Measurements from ENCODE around the gene CENPP. TPM values are rescaled to one million over a fixed set of nuclear protein-coding genes. Genes with fewer than 3 reads are reported as not detected.
A peak's percentile ranks its signal among the peaks of the same experiment; 100 is the strongest.

The CENPP gene
- total RNA-seq, 4 donors from 2014 or later = 0.88 to 12.0 (median 4.3) TPM

GRCh38 chr9:92455217-92455616 lies 129.5 kb downstream of the CENPP start:
- H3K4me3 ChIP-seq = no peak overlapping the region
- H3K4me1 ChIP-seq = no peaks in the 10 kb centered on the region

GRCh38 chr9:92457576-92457975 lies 131.8 kb downstream of the CENPP start:
- TF ChIP-seq POLR2A (IDR thresholded peaks at IDR 0.05) (no peak), CTCF (IDR thresholded peaks at IDR 0.05) (no peak)
- intact Hi-C loops (cut with DNase I; ENCODE audit: low total_unique reads) = no loop called here
- Histone ChIP-seq H3K4me1 (peaks cover 0 to 1% of the 10 kb centered on the region in 2 donors), H3K27ac (peak overlapping the region; percentile 9 to 49), H3K36me3 (no peaks in the 10 kb centered on the region), H3K9me3 (no peaks in the 10 kb centered on the region), H3K27me3 (no peaks in the 10 kb centered on the region), H3K4me3 (no peak overlapping the region)
- no peak for DNase-seq

More at GRCh38 chr9:92455217-92455616, 129.5 kb downstream of the CENPP start:
- DNase-seq = no peak
- Histone ChIP-seq H3K36me3 (no peaks in the 10 kb centered on the region), H3K27ac (no peak overlapping the region), H3K9me3 (no peaks in the 10 kb centered on the region), H3K27me3 (no peaks in the 10 kb centered on the region)
- TF ChIP-seq CTCF (IDR thresholded peaks at IDR 0.05) (no peak), POLR2A (IDR thresholded peaks at IDR 0.05) (no peak)
- intact Hi-C loops (cut with DNase I; ENCODE audit: low total_unique reads) = no loop called here

- H3K27ac ChIP-seq = peak overlapping the region; percentile 93 to 95
Measured at GRCh38 chr9:92463387-92463786, 137.6 kb downstream of the CENPP start.

GRCh38 chr9:92463984-92464383 lies 138.2 kb downstream of the CENPP start:
- no peaks in the 10 kb centered on the region for H3K27me3 ChIP-seq
- TF ChIP-seq POLR2A (IDR thresholded peaks at IDR 0.05) (peak; percentile 22 to 39), CTCF (IDR thresholded peaks at IDR 0.05) (no peak)
- no peaks in the 10 kb centered on the region for H3K9me3 ChIP-seq
- intact Hi-C loops (cut with DNase I; ENCODE audit: low total_unique reads) = no loop called here
- H3K36me3 ChIP-seq = no peaks in the 10 kb centered on the region
- no peak overlapping the region for H3K4me3 ChIP-seq
- H3K27ac ChIP-seq = peak overlapping the region; percentile 93 to 95
- peak in 1 of 2 donors; percentile 56 for DNase-seq
- peaks cover 0 to 14% of the 10 kb centered on the region in 2 donors for H3K4me1 ChIP-seq

More at GRCh38 chr9:92463387-92463786, 137.6 kb downstream of the CENPP start:
- no peak for TF ChIP-seq POLR2A (IDR thresholded peaks at IDR 0.05)
- TF ChIP-seq CTCF (IDR thresholded peaks at IDR 0.05) = no peak
- Histone ChIP-seq H3K9me3 (no peaks in the 10 kb centered on the region), H3K27me3 (no peaks in the 10 kb centered on the region), H3K4me3 (no peak overlapping the region), H3K36me3 (no peaks in the 10 kb centered on the region), H3K4me1 (peaks cover 0 to 14% of the 10 kb centered on the region in 2 donors)
- intact Hi-C loops (cut with DNase I; ENCODE audit: low total_unique reads) = no loop called here
- no peak for DNase-seq

- TF ChIP-seq CTCF (IDR thresholded peaks at IDR 0.05) = no peak
- TF ChIP-seq POLR2A (IDR thresholded peaks at IDR 0.05) = no peak
- intact Hi-C loops (cut with DNase I; ENCODE audit: low total_unique reads) = no loop called here
Measured at GRCh38 chr9:92467041-92467440, 141.3 kb downstream of the CENPP start.

More at GRCh38 chr9:92467041-92467440, 141.3 kb downstream of the CENPP start:
- no peak for DNase-seq
- H3K27me3 ChIP-seq = no peaks in the 10 kb centered on the region
- no peaks in the 10 kb centered on the region for H3K9me3 ChIP-seq
- H3K36me3 ChIP-seq = no peaks in the 10 kb centered on the region
- no peak overlapping the region for H3K4me3 ChIP-seq
- peak overlapping the region in 1 of 2 donors; percentile 29 for H3K27ac ChIP-seq
- H3K4me1 ChIP-seq = peaks cover 0 to 14% of the 10 kb centered on the region in 2 donors
